OCI-LY3 (cell line): ENCODE data around the gene SLCO1C1.

Experiments used
- CTCF ChIP-seq: fragments of 200-600, 300-600 bp; sonication (generic); IDR thresholded peaks from 2 replicates; pipeline ENCODE4 v1.5.1; 2014; ENCODE audit warnings: antibody characterized with exemption, low read length, low read depth
- EZH2phosphoT487 ChIP-seq: fragments of 200-600 bp; shearing (Covaris generic); IDR thresholded peaks from 2 replicates; pipeline ENCODE4 v1.6.1; 2018; ENCODE audit warnings: antibody characterized with exemption, mixed run types, low read depth

- TF ChIP-seq CTCF (no peak), EZH2phosphoT487 (no peak)
Observed at GRCh38 chr12:20695232-20695631, at the start of gene SLCO1C1.
